RCC 7860 (cell line): ENCODE results near the gene NFATC1.

Experiments used
- DNase-seq: peaks from one replicate; pipeline ENCODE4 v3.0.0-alpha.2; 2015; ENCODE audit warnings: low spot score
- FAIRE-seq: peaks from 2 replicates; lab custom pipeline; 2012; peaks lifted over from hg19 to GRCh38; lab: Jason Lieb, UNC

NFATC1 gene

DNA sequence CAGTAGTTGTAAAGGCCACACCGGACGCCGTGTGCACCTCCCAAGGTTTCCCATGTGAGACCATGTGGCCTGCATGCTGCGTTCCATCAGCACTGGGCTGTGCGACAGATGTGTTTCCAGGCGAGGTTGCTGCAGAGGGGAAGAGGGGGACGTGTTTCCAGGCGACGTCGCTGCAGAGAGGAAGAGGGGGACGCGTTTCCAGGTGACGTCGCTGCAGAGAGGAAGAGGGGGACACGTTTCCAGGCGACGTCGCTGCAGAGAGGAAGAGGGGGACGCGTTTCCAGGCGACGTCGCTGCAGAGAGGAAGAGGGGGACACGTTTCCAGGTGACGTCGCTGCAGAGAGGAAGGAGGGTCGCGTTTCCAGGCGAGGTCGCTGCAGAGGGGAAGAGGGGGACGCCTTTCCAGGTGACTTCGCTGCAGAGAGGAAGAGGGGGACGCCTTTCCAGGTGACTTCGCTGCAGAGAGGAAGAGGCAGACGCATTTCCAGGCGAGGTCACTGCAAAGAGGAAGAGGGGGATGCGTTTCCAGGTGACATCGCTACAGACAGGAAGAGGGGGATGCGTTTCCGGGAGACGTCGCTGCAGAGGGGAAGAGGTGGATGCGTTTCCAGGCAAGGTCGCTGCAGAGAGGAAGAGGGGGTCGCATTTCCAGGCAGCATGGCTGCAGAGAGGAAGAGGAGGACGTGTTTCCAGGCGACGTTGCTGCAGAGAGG, 24.5 kb downstream of the NFATC1 start:
- DNase-seq (no peak), FAIRE-seq (no peak)

DNA sequence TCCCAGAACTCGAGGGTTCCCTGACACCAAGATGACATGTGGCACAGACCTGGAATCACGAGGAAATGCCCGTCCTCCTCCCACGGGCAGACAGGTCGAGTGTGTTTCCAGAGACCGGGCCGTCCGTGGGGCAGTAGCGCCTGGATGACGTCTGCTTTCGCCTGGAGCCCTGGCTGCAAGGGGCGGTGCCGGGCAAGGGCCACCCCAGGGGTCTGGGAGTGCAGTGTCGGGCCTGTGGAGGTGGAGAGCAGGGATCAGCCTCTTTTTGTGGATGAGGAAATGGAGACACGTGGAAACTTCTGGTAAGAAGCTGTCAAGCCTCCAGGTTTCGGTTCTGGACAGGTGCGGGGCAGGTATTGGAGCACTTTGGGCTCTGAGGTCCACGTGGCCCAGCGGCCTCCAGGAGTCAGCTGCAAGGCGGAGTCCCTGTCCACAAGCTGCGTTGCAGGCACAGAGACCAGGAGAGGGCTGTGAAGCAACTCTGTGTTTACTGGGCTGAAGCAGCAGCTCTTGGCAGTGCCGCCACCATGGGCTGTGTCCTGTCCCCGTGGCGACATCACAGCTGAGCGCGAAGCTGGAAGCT, 25.6 kb downstream of the NFATC1 start:
- DNase-seq = no peak
- FAIRE-seq = no peak

DNA sequence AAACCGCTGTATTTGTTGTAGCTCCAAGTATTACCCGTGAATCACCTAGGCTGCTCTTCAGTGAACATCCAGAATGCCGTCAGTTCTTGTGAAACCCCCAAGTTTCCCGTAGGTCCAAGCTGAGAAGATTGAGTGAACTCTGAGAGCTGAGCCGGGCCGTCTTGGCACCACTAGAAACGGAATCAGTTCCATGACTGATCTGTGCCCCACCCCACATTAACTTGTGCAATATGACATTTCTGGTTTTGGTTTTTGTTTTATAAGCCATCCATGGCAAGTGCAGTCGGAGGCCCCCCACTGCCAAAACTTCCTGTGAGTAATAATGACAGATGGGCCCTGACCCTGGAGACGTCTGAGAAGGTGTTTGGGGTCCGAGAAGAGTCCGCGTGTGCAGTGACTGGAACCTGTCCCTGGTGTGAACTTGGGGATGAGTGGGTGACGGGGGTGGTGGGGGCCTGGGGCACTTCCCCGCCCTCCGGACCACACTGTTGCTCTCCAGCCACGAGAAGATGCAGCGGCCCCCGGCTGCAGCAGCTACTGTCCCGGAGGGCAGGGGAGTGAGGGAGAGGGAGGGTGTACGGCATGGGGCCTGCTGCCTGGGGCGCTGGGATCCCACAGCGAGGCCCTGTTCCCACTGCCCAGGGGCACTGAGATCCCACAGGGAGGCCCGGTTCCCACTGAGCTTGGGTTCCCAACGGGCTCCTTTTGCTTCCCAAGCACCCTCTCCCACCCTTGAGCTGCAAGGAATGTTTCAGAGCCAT, 26.5 kb downstream of the NFATC1 start:
- no peak for FAIRE-seq
- DNase-seq = peak; percentile 3

DNA sequence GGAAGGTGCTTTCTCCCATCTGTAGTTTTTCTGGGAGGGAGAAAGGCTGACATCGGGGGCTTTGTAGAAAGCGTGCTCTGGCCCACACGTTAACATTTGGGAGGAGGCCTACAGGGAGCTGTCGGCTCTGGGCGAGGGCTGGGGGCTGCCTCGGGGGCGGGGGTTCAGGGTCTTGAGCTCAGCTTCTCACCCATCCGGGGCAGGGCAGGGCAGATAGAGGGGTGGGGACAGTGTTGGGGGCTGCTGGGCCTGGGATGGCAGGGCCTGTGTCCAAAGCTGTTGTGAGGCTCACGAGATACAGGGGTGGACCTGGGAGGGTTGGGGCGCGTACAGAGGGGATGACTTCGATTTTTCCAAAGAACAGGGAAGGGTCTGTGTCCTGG, 27.0 kb downstream of the NFATC1 start:
- FAIRE-seq (no peak), DNase-seq (no peak)

DNA sequence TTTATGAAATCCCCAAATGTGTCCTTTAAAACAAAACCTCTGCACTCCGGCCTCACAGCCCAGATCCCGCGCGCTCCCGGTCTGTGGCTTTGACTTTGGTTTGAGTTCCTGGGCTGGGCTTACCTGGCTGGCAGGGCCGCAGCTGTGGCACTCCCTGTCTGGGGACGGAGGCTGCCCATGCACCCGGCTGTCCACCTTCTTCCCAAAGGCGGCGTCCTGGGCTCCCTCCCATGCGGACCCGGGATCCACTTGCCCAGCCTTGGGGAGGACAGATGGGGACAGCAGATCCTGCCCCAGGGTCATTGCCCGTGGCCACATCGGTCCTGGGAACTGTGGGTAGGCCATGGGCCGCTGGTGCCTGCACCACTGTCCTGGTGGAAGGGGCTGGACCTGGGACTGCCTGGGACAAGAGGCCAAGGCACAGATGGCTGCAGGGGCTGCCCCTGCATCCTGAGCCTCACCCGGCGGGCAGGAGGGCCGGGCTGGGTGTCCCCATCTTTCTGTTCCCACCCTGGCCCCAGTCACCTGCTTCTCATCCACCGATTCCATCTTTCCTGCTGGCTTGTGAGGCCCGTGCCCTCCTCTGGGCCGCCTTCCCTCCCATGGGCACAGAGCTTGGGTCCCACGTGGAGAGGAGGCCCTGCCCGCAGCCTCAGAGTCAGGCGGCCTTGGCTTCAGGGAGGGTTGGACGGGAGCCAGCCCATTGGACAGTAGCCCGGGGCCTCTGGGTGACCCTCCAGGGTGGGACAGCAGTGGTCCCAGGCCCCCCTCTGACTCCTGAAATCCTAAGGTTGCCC, 27.7 kb downstream of the NFATC1 start:
- DNase-seq (no peak), FAIRE-seq (no peak)

DNA sequence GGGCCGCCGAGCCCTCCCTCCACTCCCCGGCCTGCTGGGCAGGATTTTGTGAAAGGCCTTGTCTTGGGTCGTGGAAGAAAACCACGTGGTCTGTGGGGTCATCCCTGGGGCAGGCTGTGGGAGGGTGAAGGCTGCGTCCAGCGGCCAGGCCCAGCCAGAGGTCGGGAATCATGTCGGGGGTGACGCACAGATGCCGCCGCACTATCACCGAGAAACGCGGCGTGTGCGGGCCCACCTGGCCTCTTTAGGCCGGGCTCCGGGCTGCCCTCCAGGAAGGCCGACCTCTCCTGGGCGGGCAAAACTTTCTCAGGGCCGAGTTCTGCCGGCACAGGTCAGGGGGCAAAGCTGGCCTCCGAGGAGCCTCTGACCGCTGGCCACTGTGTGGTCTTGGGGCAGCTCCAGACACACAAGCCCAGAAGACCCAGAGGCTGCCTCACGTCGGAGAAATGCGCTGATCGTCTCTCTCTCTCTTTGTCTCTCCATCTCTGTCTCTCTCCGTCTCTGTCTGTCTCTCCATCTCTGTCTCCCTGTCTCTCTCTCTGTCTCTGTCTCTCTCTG, 28.4 kb downstream of the NFATC1 start:
- FAIRE-seq (no peak), DNase-seq (no peak)

DNA sequence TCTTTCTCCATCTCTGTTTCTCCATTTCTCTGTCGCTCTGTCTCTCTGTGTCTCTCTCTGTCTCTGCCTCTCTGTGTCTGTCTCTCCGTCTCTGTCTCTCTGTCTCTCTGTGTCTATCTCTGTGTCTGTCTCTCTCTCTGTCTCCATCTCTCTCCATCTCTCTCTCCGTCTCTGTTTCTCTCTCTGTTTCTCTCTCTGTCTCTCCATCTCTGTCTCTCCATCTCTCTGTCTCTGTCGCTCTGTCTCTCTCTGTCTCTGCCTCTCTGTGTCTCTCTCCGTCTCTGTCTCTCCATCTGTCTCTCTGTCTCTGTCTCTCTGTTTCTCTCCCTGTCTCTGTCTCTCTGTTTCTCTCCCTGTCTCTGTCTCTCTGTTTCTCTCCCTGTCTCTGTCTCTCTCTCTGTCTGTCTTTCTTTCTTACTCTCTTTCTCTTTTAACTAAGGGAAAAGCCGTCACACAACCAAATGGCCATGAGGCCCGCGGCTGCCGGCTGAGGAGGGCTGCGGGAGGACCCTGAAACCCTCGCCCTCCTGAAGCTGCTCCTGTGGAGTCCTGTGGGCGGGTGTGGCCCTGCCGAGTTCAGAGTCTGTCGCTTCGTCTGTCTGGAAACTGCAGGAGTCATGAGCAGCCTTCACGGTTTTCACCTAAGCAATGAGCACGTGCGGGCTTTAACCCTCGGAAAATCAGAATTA, 29.3 kb downstream of the NFATC1 start:
- FAIRE-seq (no peak), DNase-seq (no peak)

DNA sequence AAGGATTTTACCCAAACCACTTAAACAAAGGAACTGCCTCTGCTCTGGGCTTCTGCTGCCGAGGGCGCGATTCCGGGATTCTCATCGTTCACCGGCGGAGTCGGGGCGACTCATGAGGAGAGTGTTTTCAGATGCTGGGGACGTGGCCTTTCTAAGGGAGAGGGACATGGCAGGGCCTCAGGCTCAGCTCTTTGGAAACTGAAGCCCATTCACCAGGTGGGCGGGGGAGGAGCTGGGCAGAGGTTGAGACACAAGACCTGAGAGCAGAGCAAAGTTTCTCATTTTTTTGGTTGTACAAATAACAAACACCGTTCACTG, 29.8 kb downstream of the NFATC1 start:
- DNase-seq = no peak
- FAIRE-seq = no peak

DNA sequence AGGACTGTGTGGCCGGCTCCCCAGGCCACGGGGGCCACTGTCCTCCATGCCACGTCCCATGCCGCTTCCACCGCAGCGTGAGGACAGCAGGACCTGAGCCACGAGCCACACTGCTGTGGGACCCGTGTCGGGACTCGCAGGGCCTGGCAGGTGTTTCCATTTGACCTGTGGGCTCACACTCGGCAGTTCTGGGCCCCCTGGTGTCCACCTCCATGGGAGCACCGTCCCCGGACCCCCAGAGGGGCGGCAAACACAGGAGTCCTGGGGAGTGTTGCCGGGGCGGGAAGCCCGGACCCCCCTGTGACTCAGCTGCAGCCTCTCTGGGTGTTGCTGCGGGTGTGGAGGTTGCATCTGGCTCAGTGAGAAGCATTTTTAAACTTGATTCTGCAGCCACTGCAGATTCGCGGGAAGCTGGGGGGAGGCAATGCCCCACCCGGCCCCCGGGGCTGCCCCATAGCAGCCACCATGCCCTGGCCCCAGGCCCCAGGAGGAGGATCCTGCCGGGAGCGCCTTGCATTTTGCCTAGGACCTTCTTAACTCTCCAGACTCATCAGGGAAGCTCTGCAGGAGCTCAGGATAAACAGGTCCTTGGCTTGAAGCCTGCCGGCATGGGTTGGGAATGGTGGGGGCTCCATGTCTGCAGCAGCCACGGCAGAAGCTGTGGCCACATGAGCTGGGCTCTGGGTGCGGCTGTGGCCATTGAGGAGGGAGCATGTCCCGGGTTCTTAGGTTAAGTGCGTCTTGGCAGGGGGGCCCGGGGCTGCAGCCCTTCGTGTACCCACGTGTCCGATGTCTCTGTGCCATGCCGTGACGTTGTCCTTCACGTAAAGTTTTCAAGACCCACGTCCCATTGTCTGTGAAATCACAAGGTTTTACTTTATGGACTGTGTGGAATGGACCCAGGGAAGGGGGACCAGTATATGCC, 30.9 kb downstream of the NFATC1 start:
- FAIRE-seq (no peak), DNase-seq (no peak)

DNA sequence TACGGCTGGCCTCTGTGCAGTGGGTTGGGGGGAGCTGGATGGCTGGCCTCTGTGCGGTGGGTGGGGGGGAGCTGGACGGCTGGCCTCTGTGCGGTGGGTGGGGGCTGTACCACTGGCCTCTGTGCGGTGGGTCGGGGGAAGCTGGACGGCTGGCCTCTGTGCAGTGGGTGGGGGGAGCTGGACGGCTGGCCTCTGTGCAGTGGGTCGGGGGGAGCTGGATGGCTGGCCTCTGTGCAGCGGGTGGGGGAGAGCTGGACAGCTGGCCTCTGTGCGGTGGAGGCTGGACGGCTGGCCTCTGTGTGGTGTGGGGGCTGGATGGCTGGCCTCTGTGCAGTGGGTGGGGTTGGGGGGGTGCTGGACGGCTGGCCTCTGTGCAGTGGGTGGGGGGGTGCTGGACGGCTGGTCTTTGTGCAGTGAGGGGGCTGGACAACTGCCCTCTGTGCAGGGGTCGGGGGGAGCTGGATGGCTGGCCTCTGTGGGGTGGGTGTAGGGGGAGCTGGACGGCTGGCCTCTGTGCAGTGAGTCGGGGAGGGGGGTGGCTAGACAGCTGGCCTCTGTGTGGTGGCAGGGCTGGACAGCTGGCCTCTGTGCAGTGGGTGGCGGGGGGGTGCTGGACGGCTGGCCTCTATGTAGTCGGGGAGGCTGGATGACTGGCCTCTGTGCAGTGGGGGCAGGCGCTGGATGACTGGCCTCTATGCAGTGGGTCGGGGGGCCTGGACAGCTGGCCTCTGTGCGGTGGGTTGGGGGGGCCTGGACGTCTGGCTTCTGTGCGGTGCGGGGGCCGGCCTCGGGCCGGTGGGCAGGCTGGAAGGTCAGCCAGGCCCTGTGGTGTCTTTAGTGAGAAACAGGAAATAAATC, 31.9 kb downstream of the NFATC1 start:
- FAIRE-seq (no peak), DNase-seq (no peak)

DNA sequence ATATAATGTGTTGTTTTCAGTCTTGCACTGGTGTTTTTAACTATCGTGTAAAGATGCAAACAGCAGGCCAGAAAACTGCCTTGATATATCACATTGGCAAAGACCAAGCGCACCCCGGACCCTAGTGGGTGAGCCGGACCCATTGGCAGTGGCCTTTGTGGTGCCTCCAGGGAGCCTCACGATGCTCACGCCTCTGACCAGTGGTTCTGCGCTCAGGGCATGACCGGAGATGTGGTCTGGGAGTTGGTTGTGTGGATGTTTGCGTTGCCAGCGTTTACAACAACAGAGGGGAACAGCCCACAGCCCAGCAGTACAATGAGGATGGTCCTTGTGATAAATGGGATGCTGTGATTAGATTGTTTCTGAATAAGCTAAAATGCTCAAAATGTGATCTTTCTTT, 32.6 kb downstream of the NFATC1 start:
- no peak for FAIRE-seq
- DNase-seq = no peak

DNA sequence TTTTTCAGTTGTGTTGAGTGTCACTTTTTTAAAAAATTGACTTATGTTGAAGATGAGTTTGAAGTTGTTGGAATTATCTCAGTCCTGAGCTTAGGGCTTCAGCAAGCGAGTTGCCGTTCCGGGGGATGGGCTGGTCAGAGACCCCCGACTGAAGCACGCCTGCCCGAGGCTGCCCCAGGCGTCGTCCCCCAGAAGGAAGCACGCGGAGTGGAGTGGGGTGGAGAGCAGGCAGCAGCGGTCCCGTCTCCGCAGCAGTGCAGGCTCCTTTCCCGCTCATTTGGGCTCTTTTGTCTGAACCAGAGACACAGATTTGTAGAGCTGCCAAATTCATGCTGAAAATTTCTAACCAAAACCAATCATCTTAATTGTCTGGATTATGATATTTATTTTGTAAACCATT, 33.7 kb downstream of the NFATC1 start:
- FAIRE-seq (no peak), DNase-seq (no peak)

DNA sequence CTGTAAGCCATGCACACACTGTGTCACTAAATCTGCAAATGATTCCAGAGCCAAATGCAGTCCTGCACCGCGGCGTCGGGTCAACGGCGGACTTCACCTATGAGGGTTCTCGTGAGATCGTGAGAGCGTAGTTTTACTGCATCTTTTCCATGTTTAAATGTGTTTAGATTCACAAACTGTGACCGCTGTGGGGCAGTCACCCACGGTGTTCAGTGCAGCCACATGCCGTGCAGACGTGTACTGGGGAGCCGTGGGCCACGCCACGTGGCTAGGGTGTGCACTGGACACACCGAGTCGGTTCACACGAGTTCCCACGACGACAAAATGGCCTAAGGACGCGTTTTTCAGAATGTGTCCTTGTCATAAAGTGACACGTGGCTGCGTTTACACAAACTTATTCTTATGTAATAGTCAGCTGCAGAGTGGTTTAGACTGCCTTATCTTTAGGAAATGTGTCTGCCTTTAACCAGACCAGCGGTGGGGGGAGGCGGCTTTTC, 34.1 kb downstream of the NFATC1 start:
- FAIRE-seq (no peak), DNase-seq (no peak)

DNA sequence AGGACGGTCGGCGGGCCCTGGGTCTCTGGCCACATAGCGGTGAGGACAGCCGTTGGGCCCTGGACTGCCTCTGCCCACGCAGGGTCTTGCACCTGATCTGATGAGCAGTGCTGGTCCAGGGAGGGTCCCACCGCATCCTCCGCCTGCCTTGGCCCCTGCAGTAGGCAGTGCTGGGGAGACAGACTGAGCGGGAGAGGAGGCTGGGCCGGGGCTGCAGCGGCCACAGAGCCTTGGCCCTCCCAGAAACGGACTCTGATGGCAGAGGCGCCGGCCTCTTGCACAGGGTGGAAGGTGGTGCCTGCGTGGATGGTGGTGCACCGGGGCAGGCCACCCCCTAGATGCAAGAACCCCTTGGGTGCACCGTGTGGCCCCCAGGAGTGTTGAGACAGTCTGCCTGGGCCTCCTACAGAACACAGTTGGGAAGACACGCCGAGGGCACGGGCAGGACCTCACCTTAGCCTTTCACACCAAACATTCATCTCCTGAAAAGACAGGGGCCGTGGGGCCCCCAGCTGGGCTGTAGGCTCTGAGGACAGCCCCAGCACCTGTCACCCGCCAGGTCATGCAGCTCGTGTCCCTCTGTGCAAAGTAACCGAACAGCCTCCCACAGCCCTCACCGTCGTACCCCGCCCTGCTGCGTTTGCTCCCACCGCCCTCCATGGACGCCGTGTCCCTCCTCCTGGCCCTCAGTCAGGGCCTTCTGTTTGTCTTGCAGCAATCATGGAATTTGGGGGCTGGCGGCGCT, 36.8 kb downstream of the NFATC1 start:
- no peak for FAIRE-seq

DNA sequence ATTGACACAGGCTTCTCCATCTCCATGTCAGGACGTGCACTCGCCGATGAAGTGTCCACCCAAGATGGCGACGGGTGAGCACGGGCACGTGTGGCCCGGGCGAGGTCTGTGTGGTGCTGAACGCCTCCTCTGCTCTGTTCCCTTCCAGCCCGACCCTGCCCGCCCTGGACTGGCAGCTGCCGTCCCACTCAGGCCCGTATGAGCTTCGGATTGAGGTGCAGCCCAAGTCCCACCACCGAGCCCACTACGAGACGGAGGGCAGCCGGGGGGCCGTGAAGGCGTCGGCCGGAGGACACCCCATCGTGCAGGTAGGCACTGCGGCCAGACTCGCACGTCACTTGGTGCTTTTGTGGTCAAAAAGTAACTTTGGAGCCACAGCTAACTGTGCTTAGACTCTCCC, 37.7 kb downstream of the NFATC1 start:
- FAIRE-seq (no peak), DNase-seq (no peak)

More for the DNA sequence above, 36.8 kb downstream of the NFATC1 start:
- DNase-seq = no peak

DNA sequence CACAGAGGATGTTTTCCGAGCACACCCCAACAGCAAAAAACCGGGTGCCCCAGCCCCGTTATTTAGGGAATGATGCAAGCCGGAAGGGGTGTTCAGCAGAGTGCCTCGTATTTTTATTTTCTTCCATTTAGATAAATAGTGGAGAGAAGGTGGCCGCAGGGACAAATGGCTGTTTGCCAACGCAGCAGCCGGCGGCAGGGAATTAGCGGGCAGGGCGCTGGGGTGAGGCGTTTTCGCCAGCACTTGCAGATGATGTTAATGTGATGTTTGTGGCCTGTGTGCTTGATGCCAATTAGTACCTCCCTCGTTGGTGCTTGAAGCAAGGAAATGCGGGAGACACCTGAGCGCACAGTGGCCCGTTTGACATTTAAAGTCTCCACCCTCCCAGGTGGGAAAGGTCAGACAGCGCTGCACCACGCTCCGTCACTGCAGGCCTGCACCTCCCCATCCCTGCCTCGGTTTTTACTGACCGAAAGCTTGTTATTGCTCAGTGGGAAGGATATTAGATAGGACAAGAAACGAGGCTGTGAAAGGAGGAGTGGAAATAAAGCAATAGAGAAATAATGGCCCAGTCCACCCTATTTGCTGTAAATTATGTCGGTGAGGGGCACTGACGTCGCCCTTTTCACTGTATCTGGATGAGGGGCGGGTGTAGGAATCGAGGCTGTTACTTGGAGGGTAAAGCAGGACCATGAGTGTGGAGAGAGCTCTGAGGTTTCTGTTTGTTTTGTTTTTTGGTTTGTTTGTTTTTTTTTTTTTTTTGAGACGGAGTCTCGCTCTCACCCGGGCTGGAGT, 39.1 kb downstream of the NFATC1 start:
- DNase-seq (no peak), FAIRE-seq (no peak)
